Stimulated activated CD4-positive, alpha-beta T cell treated with anti-CD3 and anti-CD28 coated beads, Interleukin-1b, Interleukin-23, amount 100 ng/mL, for 4 hours (primary cell): ENCODE data around the gene PYROXD2.
"Not testable (repeated sequence)": the region's sequence is repeated elsewhere in the genome, so short reads cannot be mapped to it uniquely, and the experiment has no call there.

Source experiments
- DNase-seq, 2 donors: peaks; one replicate each; pipeline ENCODE4 v3.0.0-alpha.2; 2020; ENCODE audit warnings: low read depth in 2 of 2

The PYROXD2 gene

DNA sequence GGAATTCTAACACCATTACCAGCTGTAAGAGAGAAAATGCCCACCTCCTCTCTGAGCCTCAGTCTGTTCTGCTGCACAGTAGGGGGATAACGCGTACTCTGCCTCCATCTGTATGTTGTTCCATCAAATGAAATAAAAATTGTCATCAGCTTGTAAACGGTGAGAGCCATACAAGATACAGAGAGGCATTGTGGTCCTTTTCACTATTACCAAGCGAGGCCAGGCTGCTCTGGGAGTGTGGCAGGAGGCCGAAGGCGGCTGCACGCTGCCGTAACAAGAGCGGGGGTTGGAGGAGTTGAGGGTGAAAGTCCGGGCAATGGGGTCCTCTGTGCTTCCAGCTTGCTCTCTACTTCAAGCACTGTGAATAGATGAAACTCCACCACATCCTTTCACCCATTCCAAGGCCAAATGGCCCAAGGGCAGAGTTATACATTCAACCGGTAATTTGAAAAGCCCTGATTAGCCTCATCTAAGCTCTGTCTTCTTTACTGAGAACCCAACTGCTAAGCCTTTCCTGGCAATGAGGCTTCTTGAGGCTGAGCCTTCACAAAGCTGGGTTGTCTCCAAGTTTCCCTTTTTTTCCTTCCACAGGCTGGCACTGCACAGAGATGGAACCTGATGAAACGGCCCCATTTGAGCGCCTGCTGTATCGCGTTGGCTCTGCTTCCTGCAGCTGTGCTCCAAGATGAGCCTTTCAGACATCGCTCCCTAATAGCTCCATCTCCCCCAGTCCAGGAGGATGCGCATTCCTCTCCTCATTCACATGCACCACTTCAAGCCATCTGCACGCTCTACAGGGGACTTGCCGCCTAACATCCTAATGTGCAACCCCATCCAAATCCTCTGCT, 47.2 kb downstream of the PYROXD2 start:
- no peak for DNase-seq

GRCh38 chr10:98366062-98366530, 48.9 kb downstream of the PYROXD2 start:
- no peak for DNase-seq

DNA sequence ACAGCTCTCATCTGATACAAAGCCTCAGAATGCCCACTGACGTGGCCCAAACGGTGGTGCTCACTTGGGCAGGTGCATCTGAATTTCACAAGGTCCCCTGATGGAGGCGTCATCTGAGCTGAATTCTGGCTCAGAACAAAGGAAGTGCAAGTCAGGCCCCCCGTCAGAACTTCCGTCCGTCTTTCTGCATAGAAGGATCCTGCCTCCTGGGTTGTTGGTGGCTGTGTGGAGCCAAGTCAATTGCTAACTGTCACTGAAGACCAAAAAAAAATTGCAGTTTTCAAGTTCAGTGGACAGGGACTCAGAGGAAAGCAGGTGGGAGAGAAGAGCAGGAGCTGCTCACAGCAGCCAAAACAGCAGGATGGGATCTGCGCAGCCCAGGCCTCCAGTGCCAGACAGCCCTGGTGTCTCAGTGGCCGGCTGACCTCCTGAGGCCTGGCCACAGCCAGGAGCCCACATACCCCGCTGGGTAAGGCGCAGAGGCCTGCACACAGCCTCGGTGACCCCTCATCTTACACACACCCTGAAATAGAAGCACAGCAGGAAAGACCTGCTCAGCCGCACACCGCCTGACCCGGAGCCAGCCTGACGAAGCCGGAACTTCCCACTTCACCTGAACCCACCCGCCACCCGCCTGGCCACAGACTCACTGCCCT, 49.4 kb downstream of the PYROXD2 start:
- DNase-seq: no peak

DNA sequence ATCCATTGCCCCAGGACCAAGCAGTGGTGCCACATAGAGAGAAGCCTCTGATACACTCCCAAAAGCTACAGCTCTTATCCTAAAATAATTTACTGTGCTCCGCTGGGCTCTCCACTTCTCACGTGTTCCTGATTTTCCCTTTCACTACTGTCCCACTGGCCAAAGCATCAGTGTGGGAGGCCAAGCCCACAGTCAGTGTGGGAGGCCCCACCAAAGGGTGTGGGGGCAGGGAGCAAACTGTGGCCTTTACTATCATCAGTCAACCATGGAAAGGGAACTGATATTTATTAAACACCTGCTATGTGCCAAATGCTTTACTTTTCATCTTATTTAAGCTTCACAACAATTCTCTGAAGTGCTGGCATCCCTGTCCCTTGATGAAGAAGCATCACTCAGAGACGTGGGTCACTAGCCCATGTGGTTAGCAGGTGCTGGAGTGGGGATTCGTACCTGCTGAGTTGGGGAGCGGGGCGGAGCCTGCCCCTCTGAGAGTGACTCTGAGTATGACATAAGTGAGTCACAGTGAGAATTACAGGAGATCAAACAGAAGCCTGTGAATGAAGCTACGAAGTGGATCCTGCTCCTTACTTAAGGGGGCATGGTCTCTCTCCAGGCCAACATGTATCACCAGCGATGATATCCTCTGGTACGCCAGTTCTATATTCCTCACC, 50.4 kb downstream of the PYROXD2 start:
- no peak for DNase-seq

DNA sequence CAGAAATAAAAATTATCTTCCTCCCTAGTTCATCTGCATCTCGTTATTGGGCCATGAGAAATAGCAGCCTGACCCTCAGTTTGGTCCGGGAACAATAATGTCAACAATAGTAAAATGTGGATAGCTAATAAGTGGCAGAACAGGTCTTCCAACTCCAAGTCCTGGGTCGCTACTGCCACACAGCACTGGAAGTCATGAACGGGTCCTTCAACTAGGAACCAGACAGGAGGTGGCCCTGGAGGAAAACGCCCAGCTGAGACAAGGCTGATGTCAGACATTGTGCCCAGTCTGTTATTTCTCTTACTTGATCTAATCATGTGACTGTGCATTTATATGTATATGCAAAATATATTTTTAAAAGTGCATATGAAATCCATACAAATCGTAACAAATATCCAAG, 51.8 kb downstream of the PYROXD2 start:
- DNase-seq: no peak

DNA sequence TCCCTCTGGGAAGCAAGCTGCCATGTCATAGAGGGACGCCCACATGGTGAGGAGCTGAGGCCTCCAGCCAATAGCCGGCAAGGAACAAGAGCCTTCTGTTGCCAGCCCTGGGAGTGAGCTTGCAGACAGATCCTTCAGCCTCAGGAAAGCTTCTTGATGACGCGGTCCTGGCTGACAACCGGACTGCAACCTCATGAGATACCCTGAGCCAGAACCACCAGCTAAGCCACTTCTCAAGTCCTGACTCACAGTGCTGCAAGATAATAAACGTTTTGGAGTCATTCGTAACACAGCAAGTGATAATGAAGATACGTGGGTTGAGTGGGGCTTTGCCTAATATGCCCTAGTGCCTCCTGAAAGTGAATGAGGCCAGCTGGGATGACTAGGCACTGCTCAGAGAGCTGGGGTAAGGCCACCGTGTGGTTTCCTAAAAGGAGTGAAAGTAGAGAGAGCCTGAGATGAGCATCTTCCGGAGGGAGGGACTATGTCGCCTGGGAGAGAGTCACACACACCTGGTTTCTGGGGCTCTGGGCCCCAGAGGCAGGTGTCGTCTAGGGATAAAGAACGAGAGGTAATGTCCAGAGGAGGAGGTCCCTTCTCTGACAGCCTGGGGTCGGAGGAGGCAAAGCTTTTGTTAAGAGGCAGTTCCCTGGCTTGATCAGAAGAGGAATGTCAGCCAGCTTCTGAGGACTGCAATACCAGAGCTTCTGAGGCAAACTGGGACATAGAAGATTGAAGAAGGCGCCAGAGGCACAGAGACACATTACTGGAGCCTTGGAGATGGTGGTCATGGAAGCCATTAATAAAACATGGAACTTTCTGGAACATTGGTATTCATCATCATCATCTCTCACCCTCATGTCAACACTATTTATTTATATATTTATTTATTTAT, 53.6 kb downstream of the PYROXD2 start:
- DNase-seq: no peak

- no peak for DNase-seq
Observed at GRCh38 chr10:98357194-98357822, 57.7 kb downstream of the PYROXD2 start.

GRCh38 chr10:98354491-98354890, 60.5 kb downstream of the PYROXD2 start:
- no peak for DNase-seq

- DNase-seq: no peak
Observed at GRCh38 chr10:98353170-98353569, 61.8 kb downstream of the PYROXD2 start.

DNA sequence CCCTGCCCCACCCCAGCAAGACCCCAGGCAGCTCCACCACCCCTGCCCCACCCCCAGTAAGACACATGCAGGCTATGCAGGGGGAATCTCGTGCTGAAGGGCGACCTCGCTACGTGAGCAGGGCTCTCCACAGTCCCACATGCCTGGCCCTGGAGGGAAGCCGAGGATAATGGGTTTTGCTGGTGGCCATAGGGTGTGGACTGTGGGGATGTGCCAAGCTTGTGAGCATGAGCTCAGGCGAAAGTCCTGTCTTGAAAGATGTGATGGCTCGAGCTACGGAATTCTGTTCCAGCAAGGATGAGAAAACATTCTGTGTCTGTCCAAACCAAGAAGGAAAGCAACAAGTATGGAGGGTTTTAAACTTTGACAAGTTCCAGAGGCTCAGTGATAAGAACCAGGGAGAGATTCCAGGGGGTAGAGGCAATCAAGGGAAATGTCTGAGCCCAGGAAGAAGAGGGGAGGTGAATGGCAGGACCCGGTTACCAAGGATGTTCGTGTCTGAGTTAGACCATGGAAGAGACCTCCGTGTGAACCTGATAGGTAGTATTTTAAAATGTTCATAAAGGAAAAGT, 63.1 kb downstream of the PYROXD2 start:
- no peak for DNase-seq

DNA sequence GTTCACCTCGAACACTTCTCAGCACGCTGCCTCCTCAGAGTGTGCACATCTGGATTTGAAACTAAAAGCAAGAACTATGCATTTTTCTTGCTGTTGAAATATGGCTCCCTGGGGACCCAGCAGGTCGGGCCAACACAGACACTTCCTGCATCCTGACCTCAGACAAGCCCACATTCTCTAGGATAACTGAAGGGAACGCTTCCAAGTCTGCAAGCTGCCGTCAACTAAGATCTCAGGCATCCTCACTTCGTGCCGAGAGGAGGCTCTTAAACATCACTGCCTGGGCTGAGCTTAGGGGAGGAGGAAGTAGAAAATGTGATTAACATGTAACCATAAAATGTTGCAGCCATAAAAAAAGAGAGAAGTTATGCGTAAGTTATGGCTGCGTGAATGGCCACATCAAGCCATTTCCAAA, 65.5 kb downstream of the PYROXD2 start:
- no peak for DNase-seq

GRCh38 chr10:98346847-98347246, 68.1 kb downstream of the PYROXD2 start:
- no peak for DNase-seq

DNA sequence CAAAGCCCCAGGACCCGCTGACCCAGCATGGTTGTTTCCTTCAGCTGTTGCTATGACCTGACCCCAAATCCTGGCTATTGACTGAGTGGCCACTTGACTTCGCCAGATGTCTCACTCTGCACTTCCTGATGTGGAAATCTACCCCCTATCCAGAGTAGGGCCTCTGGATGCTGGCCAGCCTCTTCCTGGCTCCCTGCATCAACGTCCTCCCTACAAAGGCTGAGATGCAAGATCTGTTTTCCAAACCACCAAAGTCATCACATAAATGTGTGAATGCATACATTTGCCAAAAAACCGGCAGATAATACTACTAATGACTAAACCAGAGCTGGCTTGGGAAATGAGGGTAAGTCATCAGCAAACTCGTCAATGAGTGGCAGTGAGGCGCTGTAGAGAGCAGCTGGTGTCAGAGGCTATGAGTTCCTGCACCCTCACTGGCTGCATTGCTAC, 70.4 kb downstream of the PYROXD2 start:
- no peak for DNase-seq

- not testable (repeated sequence) for DNase-seq
Observed at GRCh38 chr10:98341701-98342100, 73.3 kb downstream of the PYROXD2 start.

DNA sequence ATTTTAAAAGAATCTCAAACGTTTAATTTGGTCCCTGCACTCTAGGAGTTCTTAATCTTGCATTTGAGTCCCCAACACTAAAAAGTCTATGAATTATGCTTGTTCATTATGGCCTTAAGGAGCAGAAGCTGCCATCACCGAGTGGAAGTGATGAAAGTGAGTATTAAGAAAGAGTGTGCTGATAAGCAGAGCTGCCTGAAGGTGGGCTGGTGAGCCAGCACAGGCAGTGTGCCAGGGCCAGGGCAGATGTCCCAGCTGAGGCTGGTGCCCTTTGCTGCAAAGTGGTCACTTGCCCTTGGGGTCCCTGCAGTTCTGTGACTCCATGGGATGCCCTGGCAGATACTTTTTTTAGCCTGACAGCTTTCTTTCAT, 74.1 kb downstream of the PYROXD2 start:
- DNase-seq: no peak

- no peak for DNase-seq
Observed at GRCh38 chr10:98340261-98340939, 74.6 kb downstream of the PYROXD2 start.

DNA sequence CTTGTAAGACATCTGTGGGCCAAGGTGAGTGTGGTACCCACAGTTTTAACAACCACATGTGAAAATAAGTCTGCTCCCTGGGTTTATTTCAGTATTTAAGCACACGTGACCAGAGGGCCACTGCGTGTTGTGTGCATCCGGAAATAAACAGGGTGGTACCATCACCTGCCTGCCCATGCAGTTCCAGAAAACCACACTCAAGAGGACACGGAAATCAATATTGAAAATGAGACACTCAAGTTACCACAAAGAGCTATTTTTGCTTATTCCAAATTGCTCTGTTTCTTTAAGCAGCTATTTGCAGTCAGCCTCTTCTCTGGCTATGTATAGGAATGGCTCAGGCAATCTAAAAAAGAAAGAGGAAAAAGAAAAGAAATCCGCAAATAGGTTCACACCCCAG, 75.2 kb downstream of the PYROXD2 start:
- DNase-seq: no peak

DNA sequence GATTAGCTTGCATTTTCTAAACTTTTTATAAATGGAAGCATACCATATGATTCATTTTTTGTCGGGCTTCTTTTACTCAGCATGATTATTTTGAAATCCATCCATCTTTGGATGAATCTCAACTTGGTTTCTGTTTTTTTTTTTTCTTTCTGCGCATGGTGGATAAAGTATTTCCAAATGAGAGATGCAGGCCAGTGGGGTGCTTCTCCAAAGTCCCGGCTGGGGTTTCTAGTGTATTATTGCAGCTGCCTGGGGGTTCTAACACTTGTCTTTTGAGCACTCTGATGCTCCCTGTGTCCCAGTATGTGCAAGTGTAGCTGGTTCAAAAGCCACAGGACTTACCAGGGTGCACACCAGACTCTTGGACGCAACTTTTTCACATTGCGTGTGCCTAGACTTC, 76.1 kb downstream of the PYROXD2 start:
- DNase-seq: no peak

- DNase-seq: no peak
Observed at GRCh38 chr10:98338318-98338717, 76.7 kb downstream of the PYROXD2 start.

DNA sequence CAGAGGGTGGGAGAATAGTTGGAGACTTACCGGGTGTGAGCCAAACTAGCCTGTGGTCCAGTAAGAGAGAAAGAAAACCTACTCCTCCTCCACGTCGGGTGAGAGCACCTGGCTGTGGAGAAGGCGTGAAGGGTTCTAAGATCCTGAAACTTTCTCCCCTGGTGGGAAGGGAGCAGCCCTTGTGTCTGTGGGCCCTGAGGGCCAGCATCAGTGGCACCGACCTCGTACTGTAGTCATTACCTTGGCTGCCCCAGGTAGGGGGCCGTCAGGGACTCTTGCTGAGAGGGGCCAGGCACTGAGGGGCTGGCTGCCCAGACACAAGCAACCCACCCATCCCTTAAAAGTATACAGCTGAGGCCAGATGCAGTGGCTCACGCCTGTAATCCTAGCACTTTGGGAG, 77.5 kb downstream of the PYROXD2 start:
- no peak for DNase-seq
